ENCODE data around the gene ADAMTSL2. TPM values are rescaled to one million over a fixed set of nuclear protein-coding genes. Genes with fewer than 3 reads are reported as not detected.

The ADAMTSL2 gene
- total RNA-seq, 4 donors from 2014 or later, result 0.64 to 2.4 (median 1.5) TPM

DNA sequence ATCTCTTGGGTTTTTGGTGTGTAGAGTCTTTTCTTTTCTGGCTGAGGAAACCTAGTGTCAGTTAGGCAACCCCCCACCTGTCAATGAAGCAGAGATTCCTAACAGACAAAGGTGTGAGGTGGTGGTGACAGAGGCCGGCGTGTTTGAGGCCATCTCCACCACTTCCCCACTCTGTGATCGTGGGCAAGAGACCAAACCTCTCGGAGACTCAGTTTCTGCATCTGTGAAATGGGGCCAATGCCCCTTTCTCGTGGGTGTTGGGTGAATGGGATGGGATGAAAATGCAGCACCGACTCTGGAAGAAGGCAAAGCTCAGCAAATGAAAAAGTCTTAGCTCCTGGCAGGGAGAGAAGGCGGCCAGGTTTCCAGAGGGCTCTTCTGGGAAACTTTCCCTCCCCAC, 73.9 kb downstream of the ADAMTSL2 start:
- Histone ChIP-seq H3K27me3 (peaks cover 86% of the 10 kb centered on the region), H3K4me1 (no peaks in the 10 kb centered on the region), H3K36me3 (no peaks in the 10 kb centered on the region), H3K4me3 (no peak overlapping the region), H3K27ac (no peak overlapping the region), H3K9me3 (no peaks in the 10 kb centered on the region)
- intact Hi-C loops (cut with DNase I; ENCODE audit: low total_unique reads) (no loop called here), in situ Hi-C loops (cut with MboI; ENCODE audit: low pct_ligation_motif_present in 1 of 4, low pct_unique_long_range_greater_than_20kb in 1 of 4, low sequenced_read_pairs in 3 of 4) (no loop called here)
- DNase-seq, result no peak
- TF ChIP-seq CTCF (IDR thresholded peaks at IDR 0.05), result no peak
- TF ChIP-seq EP300 (IDR thresholded peaks at IDR 0.05; ENCODE audit: low read depth), result no peak
- TF ChIP-seq POLR2AphosphoS5 (IDR thresholded peaks at IDR 0.05), result no peak
- no peak for TF ChIP-seq POLR2A (IDR thresholded peaks at IDR 0.05)
- WGBS, 2 donors (ENCODE audit: low coverage in 1 of 2), result 44 to 78% methylated on average over 5 to 7 of the region's 7 CpGs

DNA sequence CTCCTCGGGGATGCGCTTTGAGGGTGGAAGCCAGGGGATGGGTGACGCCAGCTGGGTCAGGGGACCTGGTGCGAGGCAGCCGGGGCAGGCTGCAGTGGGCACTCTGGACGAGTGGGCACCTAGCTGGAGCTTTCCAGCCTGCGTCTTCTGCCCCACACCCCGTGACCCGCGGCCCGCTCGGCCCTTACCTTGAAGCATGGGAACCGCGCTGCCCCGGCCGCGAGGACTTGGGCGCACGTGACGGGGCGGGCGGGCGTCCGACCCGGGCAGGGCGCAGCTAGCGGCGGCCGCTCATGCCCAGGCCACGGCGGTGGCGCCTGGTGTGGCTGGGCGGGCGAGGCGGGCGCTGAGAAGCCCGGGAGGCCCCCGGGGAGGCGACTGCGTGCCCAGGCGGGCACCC, 74.4 kb downstream of the ADAMTSL2 start:
- in situ Hi-C loops (cut with MboI; ENCODE audit: low pct_ligation_motif_present in 1 of 4, low pct_unique_long_range_greater_than_20kb in 1 of 4, low sequenced_read_pairs in 3 of 4) (no loop called here), intact Hi-C loops (cut with DNase I; ENCODE audit: low total_unique reads) (no loop called here)
- H3K27ac ChIP-seq, result no peak overlapping the region
- TF ChIP-seq CTCF (IDR thresholded peaks at IDR 0.05) (no peak), EP300 (IDR thresholded peaks at IDR 0.05; ENCODE audit: low read depth) (no peak), POLR2AphosphoS5 (IDR thresholded peaks at IDR 0.05) (no peak), POLR2A (IDR thresholded peaks at IDR 0.05) (no peak)
- no peaks in the 10 kb centered on the region for H3K4me1 ChIP-seq
- no peak overlapping the region for H3K4me3 ChIP-seq
- H3K27me3 ChIP-seq, result peaks cover 86% of the 10 kb centered on the region
- no peaks in the 10 kb centered on the region for H3K9me3 ChIP-seq
- H3K36me3 ChIP-seq, result no peaks in the 10 kb centered on the region
- no peak for DNase-seq
- 33% methylated on average over 8 of the region's 41 CpGs; no CpG with 5 or more reads in 1 of the 2 donors for WGBS, 2 donors (ENCODE audit: low coverage in 1 of 2)

GRCh38 chr9:133609311-133610098, 75.0 kb downstream of the ADAMTSL2 start, which contains the start of gene FAM163B:
Gene FAM163B, minus strand, starts transcription at chr9:133609389. Its CDS starts 29,166 bp downstream, at chr9:133580223.
- in situ Hi-C loops (cut with MboI; ENCODE audit: low pct_ligation_motif_present in 1 of 4, low pct_unique_long_range_greater_than_20kb in 1 of 4, low sequenced_read_pairs in 3 of 4), result no loop called here
- WGBS, 2 donors (ENCODE audit: low coverage in 1 of 2), result 36% methylated on average over 40 of the region's 61 CpGs; no CpG with 5 or more reads in 1 of the 2 donors
- no peak for DNase-seq
- no peak for TF ChIP-seq POLR2A (IDR thresholded peaks at IDR 0.05)
- TF ChIP-seq EP300 (IDR thresholded peaks at IDR 0.05; ENCODE audit: low read depth), result no peak
- TF ChIP-seq CTCF (IDR thresholded peaks at IDR 0.05), result no peak
- TF ChIP-seq POLR2AphosphoS5 (IDR thresholded peaks at IDR 0.05), result no peak
- no peak within 1 kb of the TSS for H3K4me3 ChIP-seq
- no peaks in the 10 kb centered on the region for H3K4me1 ChIP-seq
- H3K27ac ChIP-seq, result no peak within 1 kb of the TSS
- H3K9me3 ChIP-seq, result no peaks in the 10 kb centered on the region
- H3K27me3 ChIP-seq, result peaks cover 84% of the 10 kb centered on the region
- intact Hi-C loops (cut with DNase I; ENCODE audit: low total_unique reads), result no loop called here
- no peaks in the 10 kb centered on the region for H3K36me3 ChIP-seq

- Histone ChIP-seq H3K27ac (no peak overlapping the region), H3K36me3 (no peaks in the 10 kb centered on the region), H3K4me3 (no peak overlapping the region), H3K4me1 (no peaks in the 10 kb centered on the region), H3K27me3 (peaks cover 81% of the 10 kb centered on the region), H3K9me3 (no peaks in the 10 kb centered on the region)
- in situ Hi-C loops (cut with MboI; ENCODE audit: low pct_ligation_motif_present in 1 of 4, low pct_unique_long_range_greater_than_20kb in 1 of 4, low sequenced_read_pairs in 3 of 4) (no loop called here), intact Hi-C loops (cut with DNase I; ENCODE audit: low total_unique reads) (no loop called here)
- 86 to 87% methylated on average over 4 to 5 of the region's 5 CpGs for WGBS, 2 donors (ENCODE audit: low coverage in 1 of 2)
- DNase-seq, result no peak
- no peak for TF ChIP-seq CTCF (IDR thresholded peaks at IDR 0.05)
- TF ChIP-seq POLR2AphosphoS5 (IDR thresholded peaks at IDR 0.05), result no peak
- no peak for TF ChIP-seq POLR2A (IDR thresholded peaks at IDR 0.05)
- no peak for TF ChIP-seq EP300 (IDR thresholded peaks at IDR 0.05; ENCODE audit: low read depth)
These were observed 76.3 kb downstream of the ADAMTSL2 start for GRCh38 chr9:133610845-133611244.
